ENCODE results near the gene MRPL33.

DNA sequence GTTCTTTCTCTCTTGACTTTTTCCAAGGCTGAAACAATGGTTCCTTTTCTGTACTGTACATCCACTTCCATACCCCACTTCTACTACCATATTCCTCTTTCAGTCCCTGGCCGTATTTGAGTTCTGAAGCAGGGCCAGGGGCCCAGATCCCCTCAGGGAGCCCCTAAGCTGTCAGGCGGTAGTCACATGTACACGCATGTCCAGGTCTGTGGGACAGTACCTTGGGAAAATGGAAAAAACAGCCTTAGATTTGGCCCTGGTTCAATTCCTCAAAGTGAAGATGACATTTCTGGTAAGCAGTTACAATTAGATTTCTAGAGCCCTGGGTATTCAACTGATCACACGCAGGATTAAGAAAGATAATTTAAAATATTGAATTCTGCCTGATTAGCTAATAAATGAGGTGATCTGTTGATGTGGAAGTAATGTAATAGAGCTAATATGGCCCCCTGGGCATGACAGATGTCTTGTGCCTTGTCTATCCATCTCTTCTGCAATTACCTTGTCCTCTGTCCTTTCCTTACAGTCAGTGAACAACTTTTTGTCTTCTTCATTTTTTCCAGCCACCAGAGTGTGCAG is 44.4 kb downstream of the MRPL33 start:
- TF ChIP-seq CREB1 (IDR thresholded peaks at IDR 0.05; ENCODE audit: low read depth) (no peak), TAF1 (IDR thresholded peaks at IDR 0.05; ENCODE audit: low read depth) (no peak), RAD21 (IDR thresholded peaks at IDR 0.05; ENCODE audit: low read depth) (no peak), FOXM1 (IDR thresholded peaks at IDR 0.05; ENCODE audit: borderline replicate concordance, low read depth) (no peak)
- TF ChIP-seq, protein P1, sequence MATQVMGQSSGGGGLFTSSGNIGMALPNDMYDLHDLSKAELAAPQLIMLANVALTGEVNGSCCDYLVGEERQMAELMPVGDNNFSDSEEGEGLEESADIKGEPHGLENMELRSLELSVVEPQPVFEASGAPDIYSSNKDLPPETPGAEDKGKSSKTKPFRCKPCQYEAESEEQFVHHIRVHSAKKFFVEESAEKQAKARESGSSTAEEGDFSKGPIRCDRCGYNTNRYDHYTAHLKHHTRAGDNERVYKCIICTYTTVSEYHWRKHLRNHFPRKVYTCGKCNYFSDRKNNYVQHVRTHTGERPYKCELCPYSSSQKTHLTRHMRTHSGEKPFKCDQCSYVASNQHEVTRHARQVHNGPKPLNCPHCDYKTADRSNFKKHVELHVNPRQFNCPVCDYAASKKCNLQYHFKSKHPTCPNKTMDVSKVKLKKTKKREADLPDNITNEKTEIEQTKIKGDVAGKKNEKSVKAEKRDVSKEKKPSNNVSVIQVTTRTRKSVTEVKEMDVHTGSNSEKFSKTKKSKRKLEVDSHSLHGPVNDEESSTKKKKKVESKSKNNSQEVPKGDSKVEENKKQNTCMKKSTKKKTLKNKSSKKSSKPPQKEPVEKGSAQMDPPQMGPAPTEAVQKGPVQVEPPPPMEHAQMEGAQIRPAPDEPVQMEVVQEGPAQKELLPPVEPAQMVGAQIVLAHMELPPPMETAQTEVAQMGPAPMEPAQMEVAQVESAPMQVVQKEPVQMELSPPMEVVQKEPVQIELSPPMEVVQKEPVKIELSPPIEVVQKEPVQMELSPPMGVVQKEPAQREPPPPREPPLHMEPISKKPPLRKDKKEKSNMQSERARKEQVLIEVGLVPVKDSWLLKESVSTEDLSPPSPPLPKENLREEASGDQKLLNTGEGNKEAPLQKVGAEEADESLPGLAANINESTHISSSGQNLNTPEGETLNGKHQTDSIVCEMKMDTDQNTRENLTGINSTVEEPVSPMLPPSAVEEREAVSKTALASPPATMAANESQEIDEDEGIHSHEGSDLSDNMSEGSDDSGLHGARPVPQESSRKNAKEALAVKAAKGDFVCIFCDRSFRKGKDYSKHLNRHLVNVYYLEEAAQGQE (IDR thresholded peaks at IDR 0.05; ENCODE audit: low read depth): no peak
- TF ChIP-seq, protein P2, sequence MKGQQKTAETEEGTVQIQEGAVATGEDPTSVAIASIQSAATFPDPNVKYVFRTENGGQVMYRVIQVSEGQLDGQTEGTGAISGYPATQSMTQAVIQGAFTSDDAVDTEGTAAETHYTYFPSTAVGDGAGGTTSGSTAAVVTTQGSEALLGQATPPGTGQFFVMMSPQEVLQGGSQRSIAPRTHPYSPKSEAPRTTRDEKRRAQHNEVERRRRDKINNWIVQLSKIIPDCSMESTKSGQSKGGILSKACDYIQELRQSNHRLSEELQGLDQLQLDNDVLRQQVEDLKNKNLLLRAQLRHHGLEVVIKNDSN (IDR thresholded peaks at IDR 0.05): no peak

Measured in Ishikawa (cell line).